Measurements from ENCODE around the gene LMO7.

GRCh38 chr13:75754936-75755335 lies 118.8 kb downstream of the LMO7 start:
- TF ChIP-seq POLR2A (IDR thresholded peaks at IDR 0.05; ENCODE audit: low read length) (no peak), GATA1 (IDR thresholded peaks at IDR 0.05; ENCODE audit: low read depth, low read length) (no peak)

All from erythroblast (primary cell).